Neural cell (in vitro differentiated cells): ENCODE data around the gene ANXA5. TPM values are rescaled to one million over a fixed set of nuclear protein-coding genes. Genes with fewer than 3 reads are reported as not detected.

ENCODE experiments used
- H2AFZ ChIP-seq: fragments of 200-600, 300-800 bp; sonication (generic), shearing (Covaris generic); 2 replicates; pipeline ENCODE4 v1.6.0; 2014; ENCODE audit warnings: low read depth, mild to moderate bottlenecking, antibody characterized with exemption, low read length, moderate library complexity
- H3F3A ChIP-seq: fragments of 200-600 bp; shearing (Covaris generic); 2 replicates; pipeline ENCODE4 v1.6.1; 2016; ENCODE audit warnings: mild to moderate bottlenecking, moderate library complexity, mixed read lengths, antibody characterized with exemption, low read length; ENCODE audit not compliant: insufficient read depth, poor library complexity, severe bottlenecking
- H3K27ac ChIP-seq: fragments of 200-600, 300-800 bp; sonication (generic), shearing (Covaris generic); 2 replicates; pipeline ENCODE4 v1.5.1; 2014; ENCODE audit warnings: mild to moderate bottlenecking, low read length, moderate library complexity
- H3K27me3 ChIP-seq: fragments of 300-800, 200-600 bp; sonication (generic), shearing (Covaris generic); 2 replicates; pipeline ENCODE4 v1.6.0; 2014; ENCODE audit warnings: mild to moderate bottlenecking, low read depth, low read length, moderate library complexity; ENCODE audit not compliant: insufficient read depth
- H3K36me3 ChIP-seq: fragments of 300-800, 200-600 bp; sonication (generic), shearing (Covaris generic); 2 replicates; pipeline ENCODE4 v1.5.1; 2014; ENCODE audit warnings: mild to moderate bottlenecking, antibody characterized with exemption, low read length, moderate library complexity; ENCODE audit not compliant: insufficient read depth
- H3K4me2 ChIP-seq: fragments of 300-800, 200-600 bp; sonication (generic), shearing (Covaris generic); 2 replicates; pipeline ENCODE4 v1.6.0; 2014; ENCODE audit warnings: mild to moderate bottlenecking, low read length
- H3K4me3 ChIP-seq: fragments of 300-800, 200-600 bp; sonication (generic), shearing (Covaris generic); 2 replicates; pipeline ENCODE4 v1.5.1; 2014; ENCODE audit warnings: mild to moderate bottlenecking, low read length, moderate library complexity
- H3K79me2 ChIP-seq: fragments of 200-600 bp; shearing (Covaris generic); replicated peaks from 2 replicates; pipeline ENCODE4 v1.6.0; 2014; ENCODE audit warnings: mild to moderate bottlenecking, low read length, moderate library complexity; ENCODE audit not compliant: insufficient read depth
- H3K9ac ChIP-seq: fragments of 300-800, 200-600 bp; sonication (generic), shearing (Covaris generic); 2 replicates; pipeline ENCODE4 v1.6.1; 2016; ENCODE audit warnings: mild to moderate bottlenecking, low read length, mixed read lengths
- H3K9me2 ChIP-seq: fragments of 200-600 bp; shearing (Covaris generic); 2 replicates; pipeline ENCODE4 v1.6.1; 2016; ENCODE audit warnings: mild to moderate bottlenecking, low read length, mixed read lengths; ENCODE audit not compliant: insufficient read depth
- H3K9me3 ChIP-seq: fragments of 200-600, 300-800 bp; sonication (generic), shearing (Covaris generic); 2 replicates; pipeline ENCODE4 v1.6.1; 2016; ENCODE audit warnings: mild to moderate bottlenecking, mixed run types, low read length, moderate library complexity, mixed read lengths
- H4K20me1 ChIP-seq: fragments of 200-600 bp; shearing (Covaris generic); 2 replicates; pipeline ENCODE4 v1.6.1; 2016; ENCODE audit warnings: mild to moderate bottlenecking, mixed run types; ENCODE audit not compliant: insufficient read depth
- CTCF ChIP-seq: fragments of 450-650 bp; IDR thresholded peaks from 2 replicates; pipeline ENCODE4 v1.5.1; 2014; ENCODE audit warnings: antibody characterized with exemption, mild to moderate bottlenecking, moderate library complexity; ENCODE audit not compliant: poor library complexity, severe bottlenecking
- EP300 ChIP-seq: fragments of 450-650 bp; conservative IDR thresholded peaks from 2 replicates; pipeline ENCODE4 v1.6.1; 2014; ENCODE audit warnings: antibody characterized with exemption, mild to moderate bottlenecking, moderate library complexity; ENCODE audit not compliant: poor library complexity, severe bottlenecking
- EZH2 ChIP-seq: fragments of 200-600, 300-800 bp; shearing (Covaris generic), sonication (generic); IDR thresholded peaks from 2 replicates; pipeline ENCODE4 v1.6.1; 2014; ENCODE audit warnings: antibody characterized with exemption, low read length, borderline replicate concordance, mild to moderate bottlenecking; ENCODE audit not compliant: insufficient read depth, poor library complexity, severe bottlenecking
- MXI1 ChIP-seq: fragments of 450-650 bp; conservative IDR thresholded peaks from 2 replicates; pipeline ENCODE4 v1.6.1; 2014; ENCODE audit warnings: antibody characterized with exemption, mild to moderate bottlenecking; ENCODE audit not compliant: poor library complexity, severe bottlenecking
- POLR2AphosphoS5 ChIP-seq: IDR thresholded peaks from 2 replicates; pipeline ENCODE4 v1.6.1; 2012
- RAD21 ChIP-seq: fragments of 450-650 bp; conservative IDR thresholded peaks from 2 replicates; pipeline ENCODE4 v1.6.1; 2014; ENCODE audit warnings: antibody characterized with exemption, mild to moderate bottlenecking, moderate library complexity
- REST ChIP-seq: IDR thresholded peaks from 2 replicates; pipeline ENCODE4 v1.6.1; 2012; ENCODE audit warnings: borderline replicate concordance
- SMC3 ChIP-seq: fragments of 450-650 bp; conservative IDR thresholded peaks from 2 replicates; pipeline ENCODE4 v1.6.1; 2014; ENCODE audit warnings: antibody characterized with exemption, mild to moderate bottlenecking, moderate library complexity; ENCODE audit not compliant: poor library complexity
- TAF1 ChIP-seq: IDR thresholded peaks from 2 replicates; pipeline ENCODE4 v1.6.1; 2012; ENCODE audit warnings: low read depth
- polyA plus RNA-seq: library from polyadenylated mRNA; depleted of rRNA; stranded (reverse); fragments of >200 nt; gene quantifications from 2 replicates; pipeline ENCODE4 v1.2.3, GENCODE V29; 2014

ANXA5 gene
- polyA plus RNA-seq, 1 donor from 2014 or later: 8.1 TPM

- no peak for TF ChIP-seq REST
- TF ChIP-seq EP300: no peak
- TF ChIP-seq SMC3: no peak
- no peak for TF ChIP-seq CTCF
- TF ChIP-seq RAD21: no peak
- TF ChIP-seq TAF1: no peak
- TF ChIP-seq MXI1: no peak
- TF ChIP-seq POLR2AphosphoS5: no peak
- TF ChIP-seq EZH2: no peak
- H3K4me2 ChIP-seq: no peak overlapping the region
Measured at GRCh38 chr4:121739575-121739974, 42.8 kb upstream of the ANXA5 start.

GRCh38 chr4:121738780-121739535 lies 42.2 kb upstream of the ANXA5 start:
- Histone ChIP-seq H4K20me1 (no peaks in the 10 kb centered on the region), H2AFZ (no peak overlapping the region), H3K9ac (no peak overlapping the region), H3K36me3 (no peaks in the 10 kb centered on the region), H3K27me3 (no peaks in the 10 kb centered on the region), H3K79me2 (no peaks in the 10 kb centered on the region), H3K27ac (no peak overlapping the region), H3K9me3 (no peaks in the 10 kb centered on the region), H3K4me2 (no peak overlapping the region), H3K4me3 (no peak overlapping the region), H3F3A (no peaks in the 10 kb centered on the region), H3K9me2 (no peaks in the 10 kb centered on the region)
- TF ChIP-seq POLR2AphosphoS5 (no peak), EP300 (no peak), TAF1 (no peak), SMC3 (no peak), REST (no peak), EZH2 (no peak), RAD21 (no peak), MXI1 (no peak)

More at GRCh38 chr4:121739575-121739974, 42.8 kb upstream of the ANXA5 start:
- Histone ChIP-seq H3K27ac (no peak overlapping the region), H3K9me2 (no peaks in the 10 kb centered on the region), H2AFZ (no peak overlapping the region), H3F3A (no peaks in the 10 kb centered on the region), H3K9ac (no peak overlapping the region), H3K9me3 (no peaks in the 10 kb centered on the region), H3K4me3 (no peak overlapping the region), H4K20me1 (no peaks in the 10 kb centered on the region), H3K27me3 (no peaks in the 10 kb centered on the region), H3K79me2 (no peaks in the 10 kb centered on the region), H3K36me3 (no peaks in the 10 kb centered on the region)
